GM21825 (cell line): ENCODE data around the gene TMTC4.
A peak's percentile ranks its signal among the peaks of the same experiment; 100 is the strongest.

ENCODE experiments used
- ATAC-seq: cut with Tn5 transposase; IDR thresholded peaks from one replicate; pipeline ENCODE4 v1.9.1; 2021; ENCODE audit warnings: mild to moderate bottlenecking, moderate library complexity; ENCODE audit not compliant: unreplicated experiment

Gene TMTC4

DNA sequence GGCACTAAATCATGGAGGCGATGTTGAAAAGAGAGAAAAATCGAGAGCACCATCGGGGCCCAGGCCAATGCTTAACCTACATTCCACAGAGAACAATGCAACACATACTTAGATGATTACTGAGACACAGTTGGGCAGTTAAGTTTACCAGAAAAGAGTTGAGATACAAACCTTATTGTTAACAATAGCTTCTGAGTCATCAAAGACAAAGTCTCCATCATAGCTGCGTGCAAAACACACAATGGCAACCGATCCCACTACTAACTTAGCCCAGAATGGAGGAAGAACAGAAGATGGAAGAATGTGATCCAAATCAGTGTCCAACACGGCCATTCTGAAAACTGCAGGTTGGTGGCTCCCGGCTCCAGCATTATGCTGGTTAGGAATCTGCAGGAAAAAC, 6.2 kb downstream of the TMTC4 start:
- no peak for ATAC-seq

DNA sequence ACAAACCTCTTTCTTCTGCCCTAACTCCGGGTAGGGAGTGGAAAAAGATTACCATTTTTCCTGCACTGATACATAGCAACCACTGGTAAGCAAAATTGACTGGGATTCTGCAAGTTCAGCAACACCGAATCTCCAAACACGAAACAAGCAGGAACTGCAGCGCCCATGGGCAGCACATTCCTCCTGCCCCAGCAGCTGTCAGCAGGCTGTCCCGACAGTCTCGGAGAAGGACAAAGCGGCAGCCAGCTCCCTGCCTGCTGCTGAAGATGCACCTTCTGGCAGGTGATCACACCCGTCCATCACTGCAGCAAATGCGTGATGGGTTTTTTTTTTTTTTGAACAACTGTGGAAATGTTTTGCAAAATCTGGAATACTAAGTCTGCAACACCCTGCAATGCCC, 6.7 kb downstream of the TMTC4 start:
- ATAC-seq = no peak

DNA sequence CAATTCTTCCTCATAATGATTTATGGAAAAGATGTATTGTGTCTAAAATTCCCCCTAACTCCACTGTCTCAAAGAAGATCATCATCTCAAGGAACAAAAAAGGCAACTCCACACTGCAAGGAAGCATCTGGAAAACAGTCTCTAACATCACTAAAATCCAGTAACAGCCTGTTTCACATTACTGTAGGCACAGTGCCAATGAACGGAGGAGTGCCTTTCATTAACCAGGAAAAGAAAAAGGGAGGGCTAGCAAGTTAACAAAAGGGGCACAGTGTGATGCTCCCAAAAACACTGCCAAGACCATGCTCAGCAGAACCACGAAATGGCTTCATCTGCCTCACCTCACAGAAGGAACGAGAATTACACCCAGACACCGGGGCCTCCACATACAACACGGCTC, 8.5 kb downstream of the TMTC4 start:
- ATAC-seq = no peak

DNA sequence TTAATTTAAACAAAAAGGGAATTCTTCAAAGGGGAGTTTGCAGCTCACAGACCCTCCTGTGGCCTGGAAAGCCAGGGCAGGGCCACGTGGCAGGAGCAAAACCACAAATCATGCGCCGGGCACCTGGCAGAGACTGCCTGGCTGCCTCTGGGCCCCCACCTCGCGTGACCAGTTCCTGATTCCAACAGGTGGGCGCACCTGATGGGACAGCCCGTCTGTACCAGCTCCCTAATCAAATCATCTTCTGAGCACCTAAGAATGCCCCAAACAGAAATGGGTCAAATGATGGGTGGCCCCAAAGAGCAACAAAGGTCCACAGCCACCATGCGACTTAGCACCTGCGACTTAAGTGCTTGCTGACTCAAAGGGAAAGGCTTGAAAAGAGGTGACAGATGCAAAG, 9.2 kb downstream of the TMTC4 start:
- no peak for ATAC-seq

- no peak for ATAC-seq
Observed at GRCh38 chr13:100664171-100664900, 10.3 kb downstream of the TMTC4 start.

DNA sequence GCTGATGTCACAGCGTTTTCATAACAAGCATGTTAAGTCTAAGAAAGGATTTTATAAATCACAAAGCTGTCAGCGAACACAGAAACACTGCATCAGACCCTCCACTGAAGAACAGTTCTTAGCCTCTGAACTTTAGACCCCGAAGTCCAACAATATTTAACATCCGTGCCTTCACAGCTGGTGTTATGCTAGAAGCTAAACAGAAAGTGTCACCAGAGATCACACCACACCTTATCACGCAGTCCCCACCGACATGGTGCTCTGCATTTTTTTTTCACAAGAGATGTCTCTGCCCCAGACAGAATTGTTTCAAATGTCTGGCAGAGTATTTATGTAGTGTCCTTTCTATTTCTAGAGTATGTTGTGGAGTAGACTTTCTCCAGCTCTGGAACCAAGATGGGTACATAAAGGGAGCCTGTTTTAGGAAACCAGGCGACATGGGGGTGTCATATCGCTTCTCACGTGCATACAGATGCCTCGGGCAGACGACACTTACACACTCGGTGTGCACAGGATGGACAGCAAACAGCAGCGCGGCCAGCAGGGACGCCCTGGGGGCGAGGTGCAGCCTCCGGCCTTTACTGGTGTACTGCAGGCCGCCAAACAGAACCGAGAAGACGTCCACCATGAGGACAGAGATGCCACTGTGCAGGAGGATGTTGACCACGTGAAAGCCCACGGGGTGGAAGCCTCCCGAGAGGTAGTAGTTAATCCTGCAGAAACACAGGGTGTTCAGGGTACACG, 12.0 kb downstream of the TMTC4 start:
- ATAC-seq = no peak

- ATAC-seq = no peak
Observed at GRCh38 chr13:100660761-100661160, 13.8 kb downstream of the TMTC4 start.

GRCh38 chr13:100659578-100659977, 15.0 kb downstream of the TMTC4 start:
- ATAC-seq = no peak

- peak; percentile 77 for ATAC-seq
Observed at GRCh38 chr13:100658363-100658762, 16.2 kb downstream of the TMTC4 start.

DNA sequence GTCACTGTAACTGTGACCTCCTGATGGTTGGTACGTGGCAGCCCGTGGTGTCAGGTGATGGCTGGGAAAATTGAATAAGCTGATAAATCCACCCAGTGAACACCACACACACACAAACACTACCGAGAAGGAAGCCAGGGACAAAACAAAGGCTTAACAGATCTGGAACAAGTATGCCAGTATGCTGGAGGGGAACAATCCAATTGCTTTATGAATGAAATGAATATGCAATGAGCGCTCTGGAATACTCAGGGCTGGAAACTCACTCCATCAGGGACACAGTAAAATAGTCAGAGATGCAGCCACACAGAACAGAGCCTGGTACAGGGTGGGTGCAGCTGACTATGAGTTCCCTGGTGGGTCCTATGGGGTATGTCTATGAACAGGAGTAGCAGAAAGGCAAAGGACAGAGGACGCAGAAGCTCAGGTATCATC, 16.7 kb downstream of the TMTC4 start:
- ATAC-seq = peak; percentile 13

DNA sequence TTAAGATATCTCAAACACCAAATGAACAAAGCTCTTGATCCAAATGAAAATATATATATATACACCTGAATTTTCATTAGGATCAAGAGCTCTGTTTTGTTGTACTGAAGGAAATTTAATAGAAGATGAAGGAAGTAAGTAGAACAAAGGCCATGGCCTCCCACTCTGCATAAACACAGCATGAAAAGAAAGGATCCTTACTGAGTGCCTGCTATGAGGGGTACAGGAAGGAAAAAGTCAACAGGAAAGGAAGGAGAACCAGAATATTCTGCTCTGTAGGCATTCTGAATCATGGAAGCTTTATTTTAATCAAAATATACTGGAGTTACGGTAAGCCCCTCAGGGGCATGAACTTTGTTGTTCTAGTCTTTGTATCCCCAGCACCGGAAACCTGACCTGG, 22.1 kb downstream of the TMTC4 start:
- ATAC-seq = no peak

DNA sequence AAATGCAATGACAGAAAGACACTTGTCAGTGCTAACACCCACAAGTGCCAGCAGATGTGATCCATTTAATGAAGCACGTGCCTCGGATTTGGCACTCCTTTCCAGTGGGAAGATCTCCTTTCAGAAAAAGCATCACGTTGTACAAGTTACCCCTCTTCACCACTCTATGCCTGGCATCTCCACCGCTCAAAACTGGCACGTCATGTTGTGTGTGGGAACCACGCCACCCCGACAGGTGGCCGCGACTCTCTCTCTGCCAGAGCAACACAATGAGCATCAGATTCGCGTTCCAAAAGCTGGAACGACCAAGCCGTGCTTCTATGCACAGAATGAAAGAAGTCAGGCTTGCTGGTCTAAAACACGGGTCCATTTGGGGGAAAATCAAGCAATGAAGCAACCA, 24.3 kb downstream of the TMTC4 start:
- no peak for ATAC-seq

DNA sequence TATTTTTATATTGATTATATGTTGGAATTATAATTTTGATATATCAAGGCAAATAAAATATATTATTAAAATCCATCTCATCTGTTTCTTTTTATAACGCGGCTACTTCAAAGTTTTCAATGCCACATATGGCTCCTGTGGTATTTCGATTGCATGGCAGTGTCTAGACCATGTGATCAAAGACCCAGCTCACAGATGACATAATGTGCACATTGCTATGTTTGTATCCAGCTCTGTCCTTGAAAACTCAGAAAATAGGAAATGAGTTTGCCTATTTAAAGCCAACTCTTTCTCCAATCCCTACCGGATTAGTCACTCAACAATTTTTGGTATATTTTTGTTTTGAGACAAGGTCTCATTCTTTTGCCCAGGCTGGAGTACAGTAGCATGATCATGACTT, 26.2 kb downstream of the TMTC4 start:
- ATAC-seq = no peak

DNA sequence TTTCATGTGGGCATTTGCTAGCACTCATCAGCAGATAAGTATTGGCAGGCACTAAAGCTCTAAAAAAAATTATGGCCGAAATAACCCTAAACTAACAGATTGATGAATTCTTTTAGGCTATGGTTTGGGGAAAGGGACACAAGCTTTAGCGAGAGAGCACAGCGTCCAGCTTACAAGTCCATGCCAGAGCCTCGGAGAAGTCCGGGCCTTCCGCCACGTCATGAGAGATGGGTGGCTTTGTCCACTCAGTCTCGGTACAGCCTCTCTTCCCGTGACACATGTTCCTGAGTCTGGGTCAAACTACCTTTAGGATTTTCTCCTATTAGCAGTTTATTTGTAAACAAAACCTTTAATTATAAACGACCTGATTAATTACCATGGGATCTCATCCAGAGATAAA, 27.7 kb downstream of the TMTC4 start:
- no peak for ATAC-seq

- no peak for ATAC-seq
Observed at GRCh38 chr13:100646030-100646673, 28.4 kb downstream of the TMTC4 start.

GRCh38 chr13:100645382-100645781, 29.2 kb downstream of the TMTC4 start:
- ATAC-seq = no peak

DNA sequence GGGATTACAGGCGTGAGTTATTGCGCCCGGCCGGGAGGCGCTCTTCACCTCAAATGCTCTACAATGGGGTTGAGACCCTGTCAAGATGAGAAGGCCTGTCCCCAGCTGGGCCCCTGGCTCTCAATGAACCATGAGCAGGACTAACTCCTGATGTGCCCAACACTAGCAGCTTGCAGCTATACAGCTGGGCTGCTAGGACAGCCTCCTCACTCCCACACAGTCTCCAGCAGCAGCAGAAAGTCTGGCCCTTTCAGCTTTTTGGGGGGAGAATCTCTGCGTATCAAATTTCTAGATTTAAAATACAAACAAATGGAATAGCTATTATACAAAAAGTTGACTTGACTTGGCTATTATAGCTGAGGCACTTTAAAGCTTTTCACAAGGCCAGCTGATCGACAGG, 30.2 kb downstream of the TMTC4 start:
- ATAC-seq = no peak

DNA sequence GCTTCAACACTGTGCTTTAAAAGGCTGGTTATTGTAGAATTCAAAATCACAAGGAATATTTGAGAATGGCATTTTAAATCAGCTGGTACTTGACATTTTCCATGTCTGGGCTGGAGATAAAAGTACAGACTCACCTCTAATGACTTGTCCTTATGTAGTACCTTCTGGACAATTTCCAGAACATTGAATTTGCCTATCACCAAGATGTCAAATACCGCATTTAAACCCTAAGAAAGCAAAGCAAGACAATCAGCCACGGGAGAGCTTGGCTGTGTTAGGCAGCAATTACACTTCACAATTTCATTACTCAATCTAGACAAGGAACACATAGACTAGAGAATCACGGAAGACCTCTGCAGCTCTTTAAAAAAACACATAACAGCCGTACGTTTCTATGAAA, 36.8 kb downstream of the TMTC4 start:
- no peak for ATAC-seq

DNA sequence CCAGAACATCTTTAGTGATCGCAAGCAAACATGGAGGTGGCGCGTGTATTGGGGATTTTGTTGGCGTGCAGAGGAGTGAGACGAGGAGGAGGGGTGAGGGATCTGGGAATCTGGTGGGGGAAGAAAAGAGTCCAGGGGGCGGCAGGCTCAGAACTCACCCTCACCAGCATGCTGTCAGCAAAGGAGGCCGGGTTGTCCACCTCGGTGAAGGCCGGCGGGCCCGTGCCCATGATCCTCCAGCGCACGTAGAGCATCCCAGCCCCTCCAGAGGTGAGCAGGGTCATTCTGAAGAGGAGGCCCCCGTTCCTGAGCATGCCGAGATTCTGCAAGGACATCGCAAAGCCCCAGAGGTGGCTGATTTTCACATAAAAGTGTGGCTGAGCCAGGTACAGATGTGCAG, 37.2 kb downstream of the TMTC4 start:
- no peak for ATAC-seq

DNA sequence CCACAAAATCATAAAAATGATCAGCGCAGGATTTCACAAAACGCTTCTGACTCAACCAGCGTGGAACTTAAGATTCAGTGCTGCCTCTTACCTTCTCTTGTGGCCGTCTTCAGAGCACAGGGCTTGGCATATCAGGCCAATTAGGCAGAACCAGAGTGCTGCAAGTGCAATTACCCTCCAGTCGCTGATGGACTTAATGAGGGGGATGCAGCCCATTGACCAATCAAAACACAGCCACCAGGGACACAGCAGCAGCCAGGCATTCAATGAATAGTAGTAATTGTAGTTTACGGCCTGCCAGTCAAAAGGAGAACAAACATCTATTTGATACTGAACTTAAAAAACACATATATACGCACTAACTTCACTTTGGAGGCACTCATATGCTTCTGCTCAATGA, 38.2 kb downstream of the TMTC4 start:
- no peak for ATAC-seq

- ATAC-seq = no peak
Observed at GRCh38 chr13:100636004-100636403, 38.6 kb downstream of the TMTC4 start.

GRCh38 chr13:100634696-100635095, 39.9 kb downstream of the TMTC4 start:
- no peak for ATAC-seq
